LNCaP clone FGC (cell line): ENCODE results near the gene SPEN.

Experiments used
- DNase-seq: peaks from one replicate; pipeline ENCODE4 v3.0.0-alpha.2; 2011; ENCODE audit warnings: low read depth
- H3K4me3 ChIP-seq: 2 replicates; pipeline ENCODE4 v1.5.1; 2011; ENCODE audit warnings: mild to moderate bottlenecking, low read depth, low read length, control low read depth
- TF ChIP-seq, protein P1 (sequence below): IDR thresholded peaks from 2 replicates; pipeline ENCODE4 v1.5.1; 2012; ENCODE audit warnings: mild to moderate bottlenecking; ENCODE audit not compliant: control insufficient read depth, insufficient read depth; ENCODE audit errors: extremely low read depth

The SPEN gene

DNA sequence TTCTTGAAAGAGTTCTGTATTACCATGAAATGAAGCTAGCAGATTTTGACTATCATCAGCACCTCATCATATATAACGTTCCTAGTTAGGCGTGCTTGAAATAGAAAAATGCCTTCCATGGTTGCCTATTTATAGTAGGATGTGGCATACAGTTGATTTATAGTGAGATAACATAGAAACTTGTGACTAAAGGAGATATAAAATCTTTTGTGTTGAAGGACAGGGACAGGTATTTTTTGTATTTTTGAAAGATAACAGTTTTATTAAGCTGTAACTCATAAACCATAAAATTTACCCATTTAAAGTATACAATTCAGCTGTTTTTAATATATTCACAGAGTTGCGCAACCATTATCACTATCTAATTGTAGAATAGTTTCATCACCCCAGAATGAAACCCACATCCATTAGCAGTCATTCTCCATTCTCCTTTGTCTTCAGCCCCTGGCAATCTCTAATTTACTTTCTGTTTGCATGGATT, 19.3 kb downstream of the SPEN start:
- no peak for DNase-seq
- TF ChIP-seq, protein P1, sequence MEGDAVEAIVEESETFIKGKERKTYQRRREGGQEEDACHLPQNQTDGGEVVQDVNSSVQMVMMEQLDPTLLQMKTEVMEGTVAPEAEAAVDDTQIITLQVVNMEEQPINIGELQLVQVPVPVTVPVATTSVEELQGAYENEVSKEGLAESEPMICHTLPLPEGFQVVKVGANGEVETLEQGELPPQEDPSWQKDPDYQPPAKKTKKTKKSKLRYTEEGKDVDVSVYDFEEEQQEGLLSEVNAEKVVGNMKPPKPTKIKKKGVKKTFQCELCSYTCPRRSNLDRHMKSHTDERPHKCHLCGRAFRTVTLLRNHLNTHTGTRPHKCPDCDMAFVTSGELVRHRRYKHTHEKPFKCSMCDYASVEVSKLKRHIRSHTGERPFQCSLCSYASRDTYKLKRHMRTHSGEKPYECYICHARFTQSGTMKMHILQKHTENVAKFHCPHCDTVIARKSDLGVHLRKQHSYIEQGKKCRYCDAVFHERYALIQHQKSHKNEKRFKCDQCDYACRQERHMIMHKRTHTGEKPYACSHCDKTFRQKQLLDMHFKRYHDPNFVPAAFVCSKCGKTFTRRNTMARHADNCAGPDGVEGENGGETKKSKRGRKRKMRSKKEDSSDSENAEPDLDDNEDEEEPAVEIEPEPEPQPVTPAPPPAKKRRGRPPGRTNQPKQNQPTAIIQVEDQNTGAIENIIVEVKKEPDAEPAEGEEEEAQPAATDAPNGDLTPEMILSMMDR, result no peak
- H3K4me3 ChIP-seq, result no peak overlapping the region

DNA sequence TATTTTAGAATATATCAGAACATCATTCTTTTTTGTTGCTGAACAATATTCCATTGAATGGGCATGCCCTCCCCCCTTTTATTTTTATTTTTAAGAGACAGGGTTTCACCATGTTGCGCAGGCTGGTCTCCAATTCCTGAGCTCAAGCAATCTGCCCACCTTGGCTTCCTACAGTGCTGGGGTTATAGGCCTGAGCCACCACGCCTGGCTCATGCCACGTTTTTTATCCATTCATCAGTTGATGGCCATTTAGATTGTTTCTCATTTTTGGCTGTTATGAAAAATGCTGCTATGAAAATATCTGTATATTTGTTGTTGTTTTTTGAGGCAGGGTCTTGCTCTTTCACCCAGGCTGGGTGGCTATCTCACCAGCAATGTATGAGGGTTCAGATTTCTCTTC, 19.8 kb downstream of the SPEN start:
- TF ChIP-seq, protein P1, result no peak
- H3K4me3 ChIP-seq, result no peak overlapping the region
- no peak for DNase-seq

DNA sequence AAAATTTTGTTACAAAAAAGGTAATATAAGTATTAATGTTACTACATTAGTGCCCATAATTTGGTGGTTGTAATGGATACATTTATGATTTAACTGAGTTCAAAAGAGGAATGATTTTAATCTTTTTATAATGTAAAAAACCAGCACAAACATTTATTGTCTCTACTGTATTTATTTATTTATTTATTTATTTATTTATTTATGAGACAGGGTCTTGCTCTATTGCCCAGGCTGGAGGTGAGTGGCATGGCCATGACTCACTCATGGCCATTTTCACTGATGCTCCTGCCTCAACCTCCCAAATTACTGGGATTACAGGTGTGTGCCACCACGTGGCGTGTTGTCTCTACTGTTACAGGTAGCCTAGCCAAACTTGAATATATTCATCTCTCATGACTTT, 21.9 kb downstream of the SPEN start:
- TF ChIP-seq, protein P1, result no peak

DNA sequence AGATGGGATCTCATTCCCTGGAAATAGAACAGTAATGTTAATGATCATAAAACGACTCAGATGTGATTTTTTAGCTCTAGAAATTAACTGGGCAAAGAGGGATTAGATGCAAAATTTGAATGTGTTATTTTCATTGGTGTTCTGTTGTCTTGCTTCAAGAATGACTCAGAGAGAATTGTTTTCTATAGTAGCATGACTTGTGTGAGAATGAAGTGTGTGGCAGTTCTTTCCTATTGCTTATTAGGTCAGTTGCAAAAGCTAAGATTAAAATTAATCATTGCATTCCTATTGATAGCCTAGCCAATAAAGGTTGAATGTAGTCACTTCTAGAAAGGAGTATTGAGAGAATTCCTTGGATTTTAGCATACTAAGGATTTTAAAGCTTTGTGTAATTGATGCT, 22.9 kb downstream of the SPEN start:
- DNase-seq, result no peak
- H3K4me3 ChIP-seq, result no peak overlapping the region

More for the DNA sequence above, 21.9 kb downstream of the SPEN start:
- no peak overlapping the region for H3K4me3 ChIP-seq
- DNase-seq, result no peak

DNA sequence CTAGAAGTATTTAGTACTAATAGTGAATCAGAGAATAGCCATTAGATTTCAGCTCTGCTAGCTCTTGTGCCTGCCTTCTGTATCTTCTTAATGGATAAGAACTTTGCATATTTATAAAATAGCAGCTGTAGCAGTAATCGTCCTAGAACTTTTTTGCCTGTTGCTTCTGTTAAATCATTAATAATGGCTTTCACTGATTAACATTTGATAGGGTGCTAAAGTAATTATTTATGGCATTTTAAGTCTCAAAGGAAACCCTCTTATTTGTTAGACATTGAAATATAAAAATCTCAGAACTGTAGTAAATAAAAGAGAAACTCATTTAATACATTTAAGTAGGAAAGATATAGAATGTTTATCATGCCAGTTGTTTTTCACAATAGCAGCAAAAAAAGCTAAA, 27.0 kb downstream of the SPEN start:
- no peak for DNase-seq
- H3K4me3 ChIP-seq, result no peak overlapping the region
- TF ChIP-seq, protein P1, result no peak

More for the DNA sequence above, 22.9 kb downstream of the SPEN start:
- TF ChIP-seq, protein P1, result no peak

DNA sequence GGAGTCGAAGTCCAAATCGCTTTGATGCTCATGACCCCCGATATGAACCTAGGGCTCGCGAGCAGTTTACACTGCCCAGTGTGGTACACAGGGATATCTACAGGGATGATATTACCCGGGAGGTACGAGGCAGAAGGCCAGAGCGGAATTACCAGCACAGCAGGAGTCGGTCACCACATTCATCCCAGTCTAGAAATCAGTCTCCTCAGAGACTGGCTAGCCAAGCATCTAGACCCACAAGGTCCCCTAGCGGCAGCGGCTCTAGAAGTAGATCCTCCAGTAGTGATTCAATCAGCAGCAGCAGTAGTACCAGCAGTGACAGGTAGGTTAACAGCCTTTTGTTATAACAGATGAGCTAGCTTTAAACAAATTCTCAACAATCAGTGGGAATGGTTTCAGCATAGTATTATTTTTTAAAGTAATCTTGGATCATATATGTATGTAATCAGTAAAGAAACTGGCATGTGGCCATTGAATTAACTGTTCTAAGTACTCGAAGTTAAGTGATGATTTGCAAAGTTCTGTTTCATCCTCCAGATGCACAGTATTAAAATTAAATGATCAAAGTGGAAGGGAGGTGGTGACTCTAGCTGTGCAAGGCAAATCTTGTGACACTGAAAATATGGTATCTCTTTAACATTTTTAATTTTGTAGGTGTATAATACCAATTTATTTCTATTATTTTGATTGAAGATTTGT, 29.0 kb downstream of the SPEN start:
- no peak for DNase-seq
- TF ChIP-seq, protein P1, result no peak
- no peak overlapping the region for H3K4me3 ChIP-seq

DNA sequence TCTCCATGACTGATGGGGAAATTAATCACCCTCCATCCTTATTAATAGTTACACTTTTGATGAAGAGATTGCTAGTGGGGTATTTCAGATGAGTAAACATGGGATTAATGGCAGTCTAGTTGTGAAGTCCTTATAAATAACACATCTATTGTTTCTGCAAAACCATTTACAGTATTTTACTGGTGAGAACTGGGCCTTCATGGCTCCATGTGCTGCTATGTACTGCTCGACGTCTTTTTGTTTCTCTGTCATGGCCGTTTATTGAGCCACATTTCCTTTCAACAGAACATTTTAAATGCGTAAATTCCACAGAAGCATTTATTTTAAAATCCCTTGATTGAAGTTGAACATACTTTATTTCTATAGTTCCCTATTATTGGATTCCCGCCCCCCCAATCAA, 34.5 kb downstream of the SPEN start:
- H3K4me3 ChIP-seq, result no peak overlapping the region
- TF ChIP-seq, protein P1, result no peak
- no peak for DNase-seq
